Limb (tissue), 2 donors: ENCODE results near the gene DNAJA1.
"Not testable (repeated sequence)": the region's sequence is repeated elsewhere in the genome, so short reads cannot be mapped to it uniquely, and the experiment has no call there.

Experiments
- DNase-seq, 2 donors: peaks; one replicate each; pipeline ENCODE4 v3.0.0-alpha.2; 2016; ENCODE audit errors: extremely low spot score in 2 of 2

DNAJA1 gene

DNA sequence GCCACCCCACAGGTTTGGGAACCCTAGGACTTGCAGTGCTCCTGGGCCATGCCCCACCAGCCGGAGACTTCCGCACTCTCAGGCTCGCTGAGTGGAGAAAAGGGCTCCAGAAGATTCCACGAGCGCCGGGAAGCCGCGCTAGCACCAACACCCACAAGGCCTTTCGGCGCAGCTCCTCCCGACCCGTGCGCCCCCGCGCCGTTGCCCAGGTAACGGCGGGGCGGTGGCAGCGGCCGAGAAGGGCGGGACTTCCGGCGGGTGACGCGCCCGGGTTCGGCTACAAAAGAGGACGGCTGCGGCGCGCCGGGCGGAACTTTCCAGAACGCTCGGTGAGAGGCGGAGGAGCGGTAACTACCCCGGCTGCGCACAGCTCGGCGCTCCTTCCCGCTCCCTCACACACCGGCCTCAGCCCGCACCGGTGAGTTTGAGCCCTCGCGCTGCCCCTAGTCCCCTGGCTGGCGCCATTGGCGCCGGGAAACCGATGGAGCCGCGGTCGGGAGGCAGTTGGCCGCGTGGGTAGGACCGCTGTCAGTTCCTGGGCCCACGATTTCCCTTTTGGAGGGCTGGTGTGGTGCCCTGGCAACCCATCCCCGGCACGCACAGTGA lies at the start of gene DNAJA1:
DNAJA1 (plus strand) TSS at position 308 of the 606 bp plus-strand sequence. CDS start 1,212 bp downstream, outside the sequence.
- DNase-seq: peak; percentile 94 to 98

GRCh38 chr9:32978051-32978450 lies 47.0 kb upstream of the DNAJA1 start:
- DNase-seq: no peak

GRCh38 chr9:32986971-32987370 lies 38.1 kb upstream of the DNAJA1 start:
- DNase-seq: no peak

- no peak for DNase-seq
These were observed 35.4 kb upstream of the DNAJA1 start for GRCh38 chr9:32989660-32990059.

GRCh38 chr9:32991897-32992594 lies 33.0 kb upstream of the DNAJA1 start:
- DNase-seq: no peak

- no peak for DNase-seq
These were observed 32.4 kb upstream of the DNAJA1 start for GRCh38 chr9:32992595-32993238.

- not testable (repeated sequence) for DNase-seq
These were observed 24.4 kb upstream of the DNAJA1 start for GRCh38 chr9:33000682-33001055.

DNA sequence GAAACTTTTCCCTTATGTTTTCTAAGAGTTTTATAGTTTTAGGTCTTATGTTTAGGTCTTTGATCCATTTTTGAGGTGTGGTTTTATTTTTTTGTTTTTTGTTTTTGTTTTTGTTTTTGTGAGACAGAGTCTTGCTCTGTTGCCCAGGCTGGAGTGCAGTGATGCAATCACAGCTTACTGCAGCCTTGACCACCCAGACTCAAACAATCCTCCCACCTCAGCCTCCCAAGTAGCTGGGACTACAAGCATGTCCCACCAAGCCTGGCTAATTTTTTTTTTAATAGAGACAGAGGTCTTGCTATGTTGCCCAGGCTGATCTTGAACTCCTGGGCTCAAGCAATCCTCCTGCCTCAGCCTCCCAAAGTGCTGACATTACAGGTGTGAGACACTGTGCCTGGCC lies 19.7 kb upstream of the DNAJA1 start:
- not testable (repeated sequence) for DNase-seq

- no peak for DNase-seq
These were observed 17.3 kb upstream of the DNAJA1 start for GRCh38 chr9:33007755-33008154.

GRCh38 chr9:33011831-33012230 lies 13.2 kb upstream of the DNAJA1 start:
- no peak for DNase-seq

GRCh38 chr9:33012328-33013069 lies 12.6 kb upstream of the DNAJA1 start:
- no peak for DNase-seq

DNA sequence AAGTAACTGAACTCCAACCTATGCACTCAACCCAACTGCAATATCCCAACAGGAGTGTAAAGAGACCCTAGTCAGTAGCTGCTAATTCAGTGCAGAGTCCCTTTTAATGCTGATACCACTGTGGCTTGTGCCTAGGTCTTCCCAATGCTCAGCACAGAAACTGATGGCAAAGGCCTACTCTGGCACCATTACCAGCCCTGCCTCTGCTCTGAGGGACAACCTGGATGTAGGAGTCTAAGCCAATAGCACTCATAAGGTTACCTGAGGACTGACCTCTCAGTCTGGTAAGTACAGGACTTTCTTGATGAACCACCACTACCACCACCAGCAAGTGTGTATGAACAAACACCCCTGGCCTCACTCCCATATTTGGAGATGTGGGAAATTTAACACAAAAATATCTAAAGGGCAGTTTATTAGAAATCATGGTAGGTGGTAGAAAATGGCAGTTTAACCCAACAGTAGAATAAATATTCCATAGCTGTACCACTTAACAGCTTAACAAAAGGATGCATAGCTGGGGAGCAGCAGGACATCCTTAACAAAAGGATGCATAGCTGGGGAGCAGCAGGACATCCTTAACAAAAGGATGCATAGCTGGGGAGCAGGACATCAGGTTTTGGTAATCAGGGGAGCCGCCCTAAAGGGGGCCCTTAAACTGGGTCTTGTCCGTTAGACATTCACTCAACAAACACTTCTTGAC lies 11.0 kb upstream of the DNAJA1 start:
- DNase-seq: no peak

GRCh38 chr9:33014665-33015014 lies 10.4 kb upstream of the DNAJA1 start:
- no peak for DNase-seq

DNA sequence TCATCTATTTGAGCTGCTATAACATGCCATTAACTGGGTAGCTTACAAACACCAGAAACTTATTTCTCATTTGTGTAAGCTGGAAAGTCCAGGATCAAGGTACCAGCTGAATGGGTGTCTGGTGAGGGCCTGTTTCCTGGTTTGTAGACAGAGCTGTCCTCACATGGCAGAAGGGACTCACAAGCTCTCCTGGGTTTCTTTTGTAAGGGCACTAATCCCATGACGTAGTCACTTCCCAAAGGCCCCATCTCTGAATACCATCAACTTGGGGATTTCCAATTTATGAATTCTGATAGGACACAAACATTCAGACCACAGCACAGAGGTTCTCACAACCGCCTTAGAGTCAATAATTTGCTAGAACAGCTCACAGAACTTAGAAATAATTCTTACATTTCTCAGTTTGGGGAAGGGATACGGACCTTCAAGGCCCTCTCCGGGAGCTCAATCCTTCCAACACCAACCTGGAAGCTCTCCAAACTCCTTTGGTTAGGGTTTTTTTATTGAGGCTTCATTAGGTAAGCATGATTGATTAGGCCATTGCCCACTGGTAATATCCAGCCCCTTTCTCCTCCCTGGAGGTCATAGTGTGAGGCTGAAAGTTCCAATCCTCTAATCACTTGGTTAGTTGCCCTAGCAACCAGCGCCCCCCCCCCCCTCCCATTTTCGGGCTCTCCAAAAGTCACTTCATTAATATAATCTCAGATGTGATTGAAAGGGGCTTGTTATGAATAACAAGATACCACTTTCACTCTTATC lies 7.6 kb upstream of the DNAJA1 start:
- no peak for DNase-seq

DNA sequence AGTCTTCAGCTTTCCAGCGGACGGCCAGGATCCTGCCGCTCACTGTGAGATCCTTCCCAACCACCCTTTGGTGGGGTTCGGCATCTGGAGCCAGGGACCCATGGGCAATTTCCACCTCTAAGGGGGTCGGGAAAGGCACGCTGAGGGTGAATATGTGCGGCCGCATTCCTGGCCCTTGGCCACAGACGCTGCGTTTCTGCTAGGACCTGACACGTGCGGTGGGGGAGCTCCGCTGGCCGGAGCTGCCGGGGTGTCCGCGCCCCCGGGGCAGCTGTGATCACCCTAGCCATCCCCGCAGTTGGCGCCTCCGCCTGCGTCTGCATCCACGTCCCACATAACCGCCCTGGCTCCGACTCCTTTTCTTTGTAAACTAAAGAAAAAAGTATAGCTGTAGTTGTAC lies 5.3 kb upstream of the DNAJA1 start:
- DNase-seq: no peak

GRCh38 chr9:33022303-33022702 lies 2.8 kb upstream of the DNAJA1 start:
- DNase-seq: no peak

GRCh38 chr9:33022755-33023154 lies 2.3 kb upstream of the DNAJA1 start:
- no peak for DNase-seq

DNA sequence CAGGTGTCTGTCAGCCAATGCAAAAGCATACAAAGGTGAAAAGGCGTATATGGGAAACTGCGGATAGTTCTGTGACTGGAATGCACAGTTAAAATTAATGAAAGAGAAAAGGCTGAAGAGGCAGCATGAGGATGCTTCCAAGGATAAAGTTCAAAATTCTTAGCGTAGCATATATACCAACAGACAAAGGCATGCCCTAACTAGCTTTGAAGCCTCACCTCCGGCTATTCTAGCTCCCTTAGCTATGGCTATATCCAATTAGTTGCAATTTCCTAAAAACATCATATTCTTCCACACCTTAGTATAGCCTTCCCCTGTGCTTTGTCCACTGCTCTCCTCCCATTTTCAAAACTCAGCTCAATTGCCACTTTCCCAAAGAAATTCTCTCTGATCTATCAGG lies 1.4 kb upstream of the DNAJA1 start:
- no peak for DNase-seq

- DNase-seq: peak in 1 of 2 donors; percentile 38
These were observed 727 bp upstream of the DNAJA1 start for GRCh38 chr9:33024126-33024965.
